ENCODE results near the gene IGF2R.

DNA sequence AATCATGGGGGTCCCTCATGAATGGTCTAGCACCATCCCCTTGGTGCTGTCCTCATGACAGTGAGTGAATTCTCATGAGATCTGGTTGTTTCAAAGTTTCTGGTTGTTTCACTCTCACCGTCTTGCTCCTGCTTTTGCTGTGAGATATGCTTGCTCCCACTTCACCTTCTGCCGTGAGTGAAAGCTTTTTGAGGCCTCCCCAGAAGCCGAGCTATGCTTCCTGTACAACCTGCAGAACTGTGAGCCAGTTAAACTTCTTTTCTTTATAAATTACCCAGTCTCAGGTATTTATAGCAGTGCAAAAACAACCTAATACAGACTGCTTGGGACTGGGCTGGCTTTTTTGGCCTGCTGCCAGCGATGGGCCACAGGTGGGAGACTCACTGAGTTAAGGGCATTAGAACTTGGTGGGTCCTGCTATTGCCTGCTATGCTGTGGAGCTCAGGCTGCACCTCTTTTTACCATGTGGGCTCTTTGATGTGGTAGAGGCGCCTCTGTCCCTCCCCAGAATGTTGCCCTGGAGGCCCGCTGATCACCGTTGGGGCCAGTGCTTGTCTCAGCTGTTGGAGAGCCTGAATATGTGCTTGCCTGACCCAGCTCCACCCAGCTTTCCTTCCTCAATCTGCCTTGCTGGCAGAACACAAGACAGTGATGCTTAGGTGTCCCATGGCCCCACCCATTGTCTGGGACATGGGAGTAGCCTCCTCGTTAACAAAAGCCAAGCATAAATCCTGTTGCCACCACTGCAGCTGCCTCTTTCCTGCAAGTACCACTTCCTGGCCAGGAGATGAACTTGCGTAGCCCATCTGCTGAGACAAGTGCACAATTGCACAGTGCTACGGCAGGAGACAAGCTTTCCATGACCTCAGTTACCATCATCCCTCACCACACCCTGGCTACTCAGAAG is 47.1 kb downstream of the IGF2R start:
- TF ChIP-seq, protein P1, sequence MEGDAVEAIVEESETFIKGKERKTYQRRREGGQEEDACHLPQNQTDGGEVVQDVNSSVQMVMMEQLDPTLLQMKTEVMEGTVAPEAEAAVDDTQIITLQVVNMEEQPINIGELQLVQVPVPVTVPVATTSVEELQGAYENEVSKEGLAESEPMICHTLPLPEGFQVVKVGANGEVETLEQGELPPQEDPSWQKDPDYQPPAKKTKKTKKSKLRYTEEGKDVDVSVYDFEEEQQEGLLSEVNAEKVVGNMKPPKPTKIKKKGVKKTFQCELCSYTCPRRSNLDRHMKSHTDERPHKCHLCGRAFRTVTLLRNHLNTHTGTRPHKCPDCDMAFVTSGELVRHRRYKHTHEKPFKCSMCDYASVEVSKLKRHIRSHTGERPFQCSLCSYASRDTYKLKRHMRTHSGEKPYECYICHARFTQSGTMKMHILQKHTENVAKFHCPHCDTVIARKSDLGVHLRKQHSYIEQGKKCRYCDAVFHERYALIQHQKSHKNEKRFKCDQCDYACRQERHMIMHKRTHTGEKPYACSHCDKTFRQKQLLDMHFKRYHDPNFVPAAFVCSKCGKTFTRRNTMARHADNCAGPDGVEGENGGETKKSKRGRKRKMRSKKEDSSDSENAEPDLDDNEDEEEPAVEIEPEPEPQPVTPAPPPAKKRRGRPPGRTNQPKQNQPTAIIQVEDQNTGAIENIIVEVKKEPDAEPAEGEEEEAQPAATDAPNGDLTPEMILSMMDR (IDR thresholded peaks at IDR 0.05; ENCODE audit: low read depth, low read length, poor library complexity, severe bottlenecking), result no peak
- TF ChIP-seq EZH2phosphoT487 (IDR thresholded peaks at IDR 0.05; ENCODE audit: borderline replicate concordance, low read length), result no peak
